Measurements from ENCODE around the gene MARCHF9.

DNA sequence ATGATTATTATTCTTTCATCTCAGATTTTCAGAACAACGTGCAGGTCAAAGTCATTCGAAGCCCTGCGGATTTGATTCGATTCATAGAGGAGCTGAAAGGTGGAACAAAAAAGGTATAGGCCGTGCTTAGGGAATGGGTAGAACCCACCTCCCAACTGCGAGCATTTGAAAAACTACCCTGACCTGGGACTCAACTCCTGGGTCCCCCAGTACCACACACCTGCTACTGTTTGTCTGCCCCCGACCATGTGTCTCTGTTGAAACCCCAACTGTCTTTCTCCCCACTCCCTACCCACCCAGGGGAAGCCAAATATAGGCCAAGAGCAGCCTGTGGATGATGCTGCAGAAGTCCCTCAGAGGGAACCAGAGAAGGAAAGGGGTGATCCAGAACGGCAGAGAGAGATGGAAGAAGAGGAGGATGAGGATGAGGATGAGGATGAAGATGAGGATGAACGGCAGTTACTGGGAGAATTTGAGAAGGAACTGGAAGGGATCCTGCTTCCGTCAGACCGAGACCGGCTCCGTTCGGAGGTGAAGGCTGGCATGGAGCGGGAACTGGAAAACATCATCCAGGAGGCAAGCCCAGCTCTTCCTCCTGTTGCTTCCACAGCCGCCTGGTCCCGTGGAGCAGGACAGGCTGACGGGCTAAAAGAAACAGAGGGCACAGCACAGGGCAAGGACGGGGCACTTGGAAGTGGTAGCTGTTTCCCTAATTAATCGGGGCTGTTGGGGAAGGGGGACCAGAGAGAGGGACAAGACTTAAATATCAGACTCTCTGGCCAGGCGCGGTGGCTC, 36.9 kb upstream of the MARCHF9 start:
- TF ChIP-seq POLR2A (IDR thresholded peaks at IDR 0.05) = no peak
- TF ChIP-seq, protein P1, sequence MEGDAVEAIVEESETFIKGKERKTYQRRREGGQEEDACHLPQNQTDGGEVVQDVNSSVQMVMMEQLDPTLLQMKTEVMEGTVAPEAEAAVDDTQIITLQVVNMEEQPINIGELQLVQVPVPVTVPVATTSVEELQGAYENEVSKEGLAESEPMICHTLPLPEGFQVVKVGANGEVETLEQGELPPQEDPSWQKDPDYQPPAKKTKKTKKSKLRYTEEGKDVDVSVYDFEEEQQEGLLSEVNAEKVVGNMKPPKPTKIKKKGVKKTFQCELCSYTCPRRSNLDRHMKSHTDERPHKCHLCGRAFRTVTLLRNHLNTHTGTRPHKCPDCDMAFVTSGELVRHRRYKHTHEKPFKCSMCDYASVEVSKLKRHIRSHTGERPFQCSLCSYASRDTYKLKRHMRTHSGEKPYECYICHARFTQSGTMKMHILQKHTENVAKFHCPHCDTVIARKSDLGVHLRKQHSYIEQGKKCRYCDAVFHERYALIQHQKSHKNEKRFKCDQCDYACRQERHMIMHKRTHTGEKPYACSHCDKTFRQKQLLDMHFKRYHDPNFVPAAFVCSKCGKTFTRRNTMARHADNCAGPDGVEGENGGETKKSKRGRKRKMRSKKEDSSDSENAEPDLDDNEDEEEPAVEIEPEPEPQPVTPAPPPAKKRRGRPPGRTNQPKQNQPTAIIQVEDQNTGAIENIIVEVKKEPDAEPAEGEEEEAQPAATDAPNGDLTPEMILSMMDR (IDR thresholded peaks at IDR 0.05) = no peak
